Ramos (cell line): ENCODE measurements around the gene LRPAP1.

Experiments used
- in situ Hi-C: fragments of 300-500 bp; cut with MboI; formaldehyde crosslinking; loops from one replicate; pipeline ENCODE4 v1.14.3; 2022; ENCODE audit warnings: low sequenced_read_pairs; ENCODE audit not compliant: unreplicated experiment

Gene LRPAP1

DNA sequence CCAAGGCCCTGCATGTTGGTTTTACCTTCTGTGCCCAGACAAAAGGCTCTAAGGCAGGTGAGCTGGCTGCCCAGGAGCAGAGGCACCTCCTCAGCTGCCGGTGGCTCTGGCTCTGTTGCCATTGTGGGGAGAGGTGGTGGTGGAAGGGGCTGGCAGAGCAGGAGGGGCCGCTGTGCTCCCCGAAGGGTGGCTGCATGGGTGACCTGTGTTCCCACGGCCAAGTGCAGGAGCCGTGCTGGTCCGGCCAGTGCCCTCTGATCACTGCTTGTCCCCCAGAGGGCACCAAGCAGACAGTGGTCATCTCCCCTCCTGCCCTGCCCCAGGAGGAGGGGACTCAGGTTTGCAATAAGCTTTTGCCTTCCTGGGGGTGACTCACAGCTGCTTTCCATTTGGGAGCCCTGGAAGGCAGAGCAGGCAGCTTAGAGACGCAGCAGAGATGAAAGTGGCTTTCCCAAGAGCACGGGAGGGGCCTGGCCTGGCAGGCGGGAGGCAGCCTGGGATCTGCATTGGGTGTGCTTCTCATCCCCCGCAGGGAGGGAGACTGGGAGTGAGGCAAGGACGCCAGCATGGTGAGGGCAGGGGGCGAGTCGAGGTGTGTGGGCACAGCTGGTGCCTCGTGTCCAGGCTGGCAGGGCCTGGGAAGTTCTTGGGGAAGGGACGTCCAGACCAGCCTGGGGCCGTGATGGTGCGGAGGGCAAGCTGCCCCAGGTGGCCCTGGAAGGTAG, 40.4 kb downstream of the LRPAP1 start:
- in situ Hi-C loops: no loop called here

DNA sequence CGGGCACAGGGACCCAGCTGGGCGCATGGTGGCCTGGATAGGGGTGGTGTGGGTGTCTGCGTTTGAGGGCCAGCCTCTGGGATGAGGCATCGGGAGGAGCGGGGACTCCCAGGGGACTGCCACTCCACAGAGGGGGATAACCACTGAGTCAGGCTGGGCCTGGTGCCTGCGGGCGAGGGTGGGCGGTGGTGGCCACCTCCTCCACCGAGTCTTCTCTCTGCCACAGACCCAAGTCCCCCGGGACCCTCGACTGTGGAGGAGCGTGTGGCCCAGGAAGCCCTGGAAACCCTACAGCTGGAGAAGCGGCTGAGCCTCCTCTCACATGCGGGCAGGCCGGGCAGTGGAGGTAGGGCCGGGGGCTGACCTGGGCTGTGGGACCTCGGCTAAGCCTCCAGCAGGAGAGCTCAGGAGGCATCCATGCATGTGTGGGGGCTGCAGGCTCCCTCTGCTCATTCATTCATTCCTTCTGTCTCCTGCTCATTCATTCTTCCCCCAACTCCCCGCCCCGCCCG, 42.7 kb downstream of the LRPAP1 start:
- in situ Hi-C loops: no loop called here

DNA sequence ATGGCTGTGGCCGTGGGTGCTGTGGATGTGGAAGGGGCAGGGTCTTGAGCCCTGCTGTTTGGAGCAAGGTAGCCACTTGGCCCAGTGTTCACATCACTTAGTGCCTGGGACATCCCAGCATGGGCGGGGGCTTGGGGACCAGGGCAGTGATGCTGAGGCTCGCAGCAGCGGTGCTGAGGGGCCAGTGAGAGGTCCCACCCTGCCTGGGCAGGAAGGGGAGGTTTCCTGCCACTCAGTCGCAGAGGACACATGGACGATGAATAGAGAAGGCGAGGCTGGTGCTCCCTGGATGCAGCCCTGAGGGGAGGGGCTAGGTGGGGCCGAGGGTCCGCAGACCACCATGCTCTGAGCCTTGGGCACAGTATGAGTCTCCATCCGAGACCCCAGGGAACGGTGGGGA, 43.4 kb downstream of the LRPAP1 start:
- in situ Hi-C loops: no loop called here

DNA sequence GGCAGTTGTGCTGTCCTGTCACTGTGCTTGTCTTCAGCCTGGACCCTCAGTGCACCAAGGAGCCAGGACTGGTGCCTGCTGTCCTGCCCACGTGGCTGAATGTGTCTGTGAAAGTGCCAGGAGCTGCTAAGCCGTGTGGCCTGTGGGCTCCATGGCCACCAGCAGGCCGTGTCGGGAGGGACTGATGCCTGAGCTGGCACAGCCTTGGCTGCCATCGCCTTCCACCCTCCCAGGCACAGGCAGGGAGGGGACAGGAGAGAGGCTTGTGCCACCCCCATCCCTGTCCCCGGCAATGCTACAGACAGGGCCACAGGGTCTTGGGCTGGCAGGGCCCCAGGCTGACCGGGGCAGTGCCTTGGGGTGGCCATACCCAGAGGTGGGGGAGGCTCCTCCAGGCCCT, 44.4 kb downstream of the LRPAP1 start:
- in situ Hi-C loops: no loop called here

DNA sequence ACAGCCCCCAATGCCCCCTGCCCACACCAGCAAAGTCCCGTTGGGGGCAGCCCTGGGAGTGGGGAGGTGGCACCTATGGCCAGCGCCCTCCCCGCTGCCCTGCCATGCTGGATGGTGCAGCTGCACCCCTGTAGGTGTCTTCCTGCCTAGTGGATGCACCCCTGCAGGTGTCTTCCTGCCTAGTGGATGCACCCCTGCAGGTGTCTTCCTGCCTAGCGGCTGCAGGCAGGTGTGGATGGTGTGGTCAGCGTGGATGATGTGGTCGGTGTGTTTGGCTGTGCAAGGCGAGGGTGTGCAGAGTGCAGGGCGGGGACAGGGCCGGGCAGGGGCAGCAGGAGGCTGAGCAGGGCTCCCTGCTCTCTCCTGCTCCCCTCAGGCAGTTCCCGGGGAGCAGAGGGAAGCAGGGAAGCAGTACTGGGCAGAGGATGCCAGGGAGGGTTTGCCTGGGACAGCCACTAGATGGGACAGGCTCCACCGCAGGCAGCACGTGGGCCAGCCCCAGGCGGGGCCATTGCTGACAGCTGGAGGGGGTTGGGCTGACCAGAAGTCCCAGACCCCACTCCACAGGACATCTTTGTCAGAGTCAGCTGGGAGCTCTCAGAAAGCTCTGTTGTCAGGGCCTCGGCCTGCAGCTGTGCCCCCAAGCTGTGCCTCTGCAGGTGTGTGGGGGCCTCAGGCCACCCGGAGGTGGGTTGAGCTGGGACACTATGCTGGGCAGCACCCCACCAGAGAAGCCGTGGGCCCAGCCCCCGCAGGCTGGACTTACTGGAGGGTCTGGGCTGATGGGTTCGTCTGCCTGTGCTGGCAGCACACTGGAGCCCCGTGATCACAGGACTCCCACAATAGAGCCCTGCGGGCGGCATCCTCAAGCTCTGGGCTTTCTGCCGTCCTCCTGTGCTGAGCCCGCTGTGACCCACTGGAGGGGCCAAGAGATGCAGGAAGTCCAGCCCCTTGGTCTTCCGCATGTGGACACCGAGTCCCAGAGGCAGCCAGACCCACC, 45.4 kb downstream of the LRPAP1 start:
- in situ Hi-C loops: no loop called here

DNA sequence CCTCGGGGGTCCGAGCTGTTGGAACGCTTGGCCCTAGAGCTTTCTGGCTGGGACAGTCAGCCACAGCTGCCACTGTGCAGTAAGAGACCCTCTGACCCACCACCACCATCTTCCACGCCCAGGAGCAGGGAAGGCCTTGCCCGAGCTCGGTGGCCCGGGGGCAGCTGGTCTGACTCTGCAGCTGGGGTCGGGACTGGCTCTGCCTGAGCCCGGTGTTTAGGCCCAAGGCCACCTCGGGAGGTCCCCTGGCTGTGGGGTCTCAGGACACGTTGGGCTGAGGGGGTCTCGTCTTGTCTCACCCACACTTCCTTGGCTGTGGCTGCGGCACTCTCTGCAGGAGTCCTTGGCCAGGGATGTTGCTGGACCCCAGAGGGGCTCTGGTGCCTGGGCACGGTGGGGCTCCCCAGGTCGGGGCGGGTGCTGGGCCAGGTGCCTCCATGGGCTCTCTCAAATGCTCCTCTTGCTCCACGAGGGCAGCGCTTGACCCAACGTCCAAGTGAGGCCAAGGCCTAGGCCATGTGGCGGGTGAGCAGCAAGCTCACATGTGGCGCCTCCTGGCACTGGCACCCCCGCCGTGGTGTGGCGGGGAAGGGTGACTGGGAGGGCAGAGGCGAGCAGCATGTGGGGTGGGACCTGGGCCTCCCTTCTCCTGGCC, 46.2 kb downstream of the LRPAP1 start:
- in situ Hi-C loops: no loop called here

DNA sequence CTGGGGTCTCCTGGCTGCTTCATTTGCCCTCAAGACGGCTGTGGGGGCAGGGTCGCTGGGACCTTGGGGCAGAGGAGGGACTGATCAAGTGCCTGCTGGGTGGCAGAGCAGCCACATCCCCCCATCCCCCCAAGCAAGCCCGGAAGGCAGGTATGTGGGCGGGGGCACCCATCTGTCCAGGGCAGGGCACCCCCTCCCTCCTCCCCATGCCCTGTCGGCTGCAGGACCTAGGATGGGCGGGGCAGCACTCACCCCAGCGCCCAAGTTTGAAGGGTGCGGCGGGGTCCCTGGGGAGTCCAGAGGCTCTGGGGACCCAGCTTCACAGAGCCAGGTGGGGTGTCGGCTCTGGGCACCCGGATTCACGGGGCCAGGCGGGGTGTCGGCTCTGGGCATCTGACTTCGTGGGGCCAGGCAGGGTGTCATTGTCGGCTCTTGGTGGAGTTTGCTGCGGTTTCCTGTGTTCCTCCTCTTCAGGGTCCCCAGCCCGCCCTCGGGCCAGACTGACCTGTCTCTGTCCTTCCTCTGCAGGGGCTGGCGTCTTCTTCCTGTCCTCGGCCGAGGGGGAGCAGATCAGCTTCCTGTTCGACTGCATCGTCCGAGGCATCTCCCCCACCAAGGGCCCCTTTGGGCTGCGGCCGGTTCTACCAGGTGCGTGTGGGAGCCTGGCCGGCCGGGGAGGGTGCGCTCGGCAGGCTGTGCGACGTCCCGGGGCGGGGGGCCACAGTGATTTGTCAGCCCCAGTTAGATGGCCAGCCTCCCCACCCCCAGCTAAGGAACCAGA, 47.0 kb downstream of the LRPAP1 start:
- in situ Hi-C loops: no loop called here

DNA sequence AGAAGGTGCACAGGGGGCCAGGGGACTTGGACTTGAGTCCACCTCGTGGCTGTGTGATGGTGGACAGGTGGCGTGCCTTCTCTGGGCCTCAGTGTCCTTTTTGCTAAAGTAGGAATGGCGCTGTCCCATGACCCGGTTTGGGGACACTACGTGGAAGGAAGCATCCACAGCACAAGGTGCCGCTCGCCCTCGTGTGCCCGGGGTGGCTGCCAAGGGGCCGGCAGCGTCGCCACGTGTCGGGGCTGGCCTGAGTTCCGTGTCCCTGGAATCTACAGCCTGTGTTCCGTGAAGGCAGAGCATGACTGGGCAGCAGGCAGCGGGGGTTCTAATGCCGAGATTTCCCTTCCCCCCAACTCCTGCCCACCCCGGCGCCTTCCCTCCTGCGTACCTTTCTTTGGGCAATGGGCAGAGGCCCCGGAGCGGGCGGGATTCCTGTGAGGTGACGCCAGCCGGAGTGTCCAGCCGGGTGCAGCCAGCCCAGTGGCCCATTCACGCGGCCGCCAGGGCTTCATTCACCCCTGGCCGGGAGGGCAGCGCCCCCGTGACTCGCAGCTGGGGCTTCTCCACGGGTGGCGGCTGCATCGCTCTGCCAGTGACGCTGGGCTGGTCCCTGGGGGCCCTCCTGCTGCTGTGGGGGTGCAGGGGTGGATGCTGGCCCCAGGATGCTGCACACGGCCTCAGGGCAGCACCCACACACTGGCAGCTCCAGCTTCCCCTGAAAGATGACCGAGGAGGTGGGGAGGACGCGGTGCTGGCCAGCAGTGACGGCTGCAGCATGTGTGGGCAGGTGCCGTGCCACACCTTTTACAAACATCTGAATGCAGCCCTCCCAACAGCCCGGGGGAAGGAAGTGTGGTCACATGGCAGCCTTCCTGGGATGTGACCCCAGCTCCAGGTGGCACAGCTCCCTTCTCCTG, 47.9 kb downstream of the LRPAP1 start:
- in situ Hi-C loops: no loop called here

DNA sequence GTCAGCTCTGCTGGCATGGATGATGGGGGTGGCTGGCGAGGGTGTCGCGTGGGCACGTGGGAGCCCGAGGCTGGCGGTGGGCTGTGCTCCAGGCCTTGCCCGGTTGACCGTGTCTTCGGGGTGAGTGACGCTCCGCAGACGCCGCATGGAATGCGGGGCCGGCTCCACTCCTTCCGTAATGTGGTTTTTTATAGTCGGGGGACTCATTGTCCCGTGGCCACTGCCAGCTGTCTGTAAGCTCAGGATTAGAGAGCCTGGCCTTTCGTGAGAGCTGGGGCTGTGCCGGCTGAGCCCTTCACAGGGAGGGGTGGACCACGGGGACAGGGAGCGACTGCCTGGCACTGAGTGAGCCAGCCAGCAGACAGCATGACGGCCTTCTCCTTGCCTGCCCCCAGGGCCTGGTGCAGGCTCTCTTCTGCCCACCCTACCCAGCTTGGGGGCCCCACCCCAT, 48.7 kb downstream of the LRPAP1 start:
- in situ Hi-C loops: no loop called here

DNA sequence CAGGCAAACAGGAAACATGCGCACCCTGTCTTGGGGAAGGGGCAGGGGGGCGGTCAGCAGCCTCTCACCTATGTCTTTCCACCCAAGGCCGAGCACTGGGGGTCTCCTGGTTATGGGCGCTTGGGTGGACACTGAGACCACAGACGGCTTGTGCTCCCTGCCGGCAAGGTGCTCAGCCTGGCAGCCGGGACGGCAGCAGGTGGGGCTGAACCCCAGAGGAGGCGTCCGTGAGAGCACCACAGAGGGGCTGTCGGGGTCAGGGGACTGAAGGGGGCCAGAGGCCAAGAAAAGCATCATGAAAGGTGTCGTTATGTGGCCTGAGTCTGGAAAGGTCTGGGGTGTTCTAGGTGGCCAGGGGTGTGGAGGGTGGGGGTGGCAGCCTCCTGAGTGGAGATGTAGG, 49.5 kb downstream of the LRPAP1 start:
- in situ Hi-C loops: no loop called here

DNA sequence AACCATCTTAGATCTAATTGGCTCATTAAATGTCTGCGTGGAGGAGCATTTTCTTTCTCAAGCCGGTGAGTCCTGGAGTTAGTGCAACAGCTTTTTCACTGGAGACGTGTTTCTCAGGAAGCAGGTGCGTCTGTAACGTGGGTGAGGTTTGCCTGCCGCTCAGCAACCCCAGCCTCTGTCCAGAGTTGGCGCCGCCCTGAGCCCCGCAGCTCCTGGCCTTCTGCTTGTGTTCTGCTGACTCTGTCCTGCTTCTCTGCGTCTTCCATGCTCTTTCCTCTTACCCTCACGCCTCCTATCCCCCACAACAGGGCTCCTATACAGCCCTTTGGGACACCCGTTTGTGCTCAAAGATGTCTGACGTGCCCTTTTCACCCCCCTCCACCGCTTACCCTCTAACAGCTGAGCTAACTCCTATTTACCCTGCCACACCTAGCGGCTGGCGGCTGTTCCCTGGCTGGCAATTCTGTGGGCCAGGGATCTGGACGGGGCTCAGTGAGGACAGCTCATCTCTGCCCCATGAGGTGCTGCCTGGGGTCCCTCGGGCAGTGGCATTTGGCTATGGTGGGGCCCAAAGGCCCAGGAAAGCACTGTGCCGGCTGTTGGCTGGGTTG, 50.3 kb downstream of the LRPAP1 start:
- in situ Hi-C loops: no loop called here

DNA sequence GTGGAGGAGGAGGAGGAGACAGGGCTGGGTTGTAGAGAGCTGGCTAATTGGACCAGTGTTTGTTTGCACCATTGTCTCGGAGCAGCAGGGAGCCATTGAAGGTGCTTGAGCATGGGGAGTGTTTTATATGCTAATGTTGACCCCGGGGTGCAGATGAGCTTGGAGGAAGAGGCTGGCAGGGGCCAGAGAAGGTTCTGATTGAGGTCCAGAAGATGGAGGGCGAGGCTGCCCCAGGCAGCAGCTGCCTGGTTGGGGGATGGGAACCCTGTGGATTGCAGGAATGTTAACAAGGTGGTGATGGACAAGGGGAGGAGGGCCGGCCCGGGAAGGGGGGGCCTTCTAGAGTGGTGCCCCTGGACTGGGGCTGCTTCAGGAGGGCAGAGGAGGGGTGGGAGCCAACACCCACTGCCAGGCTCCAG, 51.1 kb downstream of the LRPAP1 start:
- in situ Hi-C loops: no loop called here

DNA sequence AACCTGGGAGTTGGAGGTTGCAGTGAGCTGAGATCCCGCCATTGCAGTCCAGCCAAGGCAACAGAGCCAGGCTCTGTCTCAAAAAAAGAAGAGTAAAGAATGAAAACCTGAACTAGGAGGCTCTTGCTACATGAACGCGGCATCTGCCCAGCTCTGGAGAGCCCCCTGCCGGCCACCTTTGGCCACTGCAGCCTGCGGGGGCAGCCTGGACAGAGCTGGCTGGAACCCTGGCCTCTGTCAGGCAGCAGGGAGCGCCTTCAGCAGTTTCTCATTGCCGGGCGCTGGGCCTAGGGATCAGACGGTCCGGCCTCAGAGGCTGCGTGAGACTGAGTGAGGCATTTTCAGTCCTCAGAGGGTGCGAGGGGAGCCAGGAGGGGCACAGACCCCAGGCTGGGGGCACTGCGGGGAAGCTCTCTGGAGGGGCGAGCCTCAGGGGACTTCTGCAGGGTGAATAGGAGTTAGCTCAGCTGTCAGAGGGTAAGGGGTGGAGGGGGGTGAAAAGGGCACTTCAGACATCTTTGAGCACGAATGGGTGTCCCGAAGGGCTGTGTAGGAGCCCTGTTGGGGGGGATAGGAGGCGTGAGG, 51.6 kb downstream of the LRPAP1 start:
- in situ Hi-C loops: no loop called here

DNA sequence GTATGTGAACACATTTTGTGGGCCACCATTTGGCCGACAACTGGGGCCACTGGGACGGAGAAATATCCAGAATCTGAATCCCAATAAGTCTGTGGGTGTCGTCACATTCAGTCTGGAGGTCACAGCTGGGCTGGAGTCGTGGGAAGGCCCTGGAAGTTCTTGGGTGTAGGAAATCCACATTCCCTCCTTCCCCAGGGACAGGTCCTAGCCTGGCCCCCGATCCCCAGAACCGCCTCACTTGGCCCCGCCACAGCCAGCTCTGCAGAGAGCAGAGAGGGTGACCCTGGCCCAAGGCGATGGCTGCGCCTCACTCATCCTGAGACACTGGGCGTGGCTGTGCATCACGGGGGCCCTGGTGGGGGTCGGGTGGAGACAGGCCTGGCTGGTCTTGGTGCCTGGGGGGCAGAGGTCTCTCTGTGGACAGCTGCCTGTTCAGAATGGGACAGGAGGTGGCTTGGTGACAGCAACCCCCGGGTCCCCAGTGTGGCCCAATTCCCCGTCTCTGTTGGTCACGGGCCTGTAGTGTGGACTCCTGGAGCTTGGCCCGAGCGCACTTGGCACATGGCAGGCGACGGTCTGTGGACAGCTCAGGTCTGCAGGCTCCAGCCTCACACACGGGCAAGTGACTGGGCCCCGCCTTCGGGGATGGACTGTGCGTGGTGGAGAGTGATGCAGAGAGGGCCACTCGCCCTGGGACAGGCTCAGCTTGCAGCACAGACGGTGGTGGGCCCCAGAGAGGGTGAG, 52.7 kb downstream of the LRPAP1 start:
- in situ Hi-C loops: no loop called here

DNA sequence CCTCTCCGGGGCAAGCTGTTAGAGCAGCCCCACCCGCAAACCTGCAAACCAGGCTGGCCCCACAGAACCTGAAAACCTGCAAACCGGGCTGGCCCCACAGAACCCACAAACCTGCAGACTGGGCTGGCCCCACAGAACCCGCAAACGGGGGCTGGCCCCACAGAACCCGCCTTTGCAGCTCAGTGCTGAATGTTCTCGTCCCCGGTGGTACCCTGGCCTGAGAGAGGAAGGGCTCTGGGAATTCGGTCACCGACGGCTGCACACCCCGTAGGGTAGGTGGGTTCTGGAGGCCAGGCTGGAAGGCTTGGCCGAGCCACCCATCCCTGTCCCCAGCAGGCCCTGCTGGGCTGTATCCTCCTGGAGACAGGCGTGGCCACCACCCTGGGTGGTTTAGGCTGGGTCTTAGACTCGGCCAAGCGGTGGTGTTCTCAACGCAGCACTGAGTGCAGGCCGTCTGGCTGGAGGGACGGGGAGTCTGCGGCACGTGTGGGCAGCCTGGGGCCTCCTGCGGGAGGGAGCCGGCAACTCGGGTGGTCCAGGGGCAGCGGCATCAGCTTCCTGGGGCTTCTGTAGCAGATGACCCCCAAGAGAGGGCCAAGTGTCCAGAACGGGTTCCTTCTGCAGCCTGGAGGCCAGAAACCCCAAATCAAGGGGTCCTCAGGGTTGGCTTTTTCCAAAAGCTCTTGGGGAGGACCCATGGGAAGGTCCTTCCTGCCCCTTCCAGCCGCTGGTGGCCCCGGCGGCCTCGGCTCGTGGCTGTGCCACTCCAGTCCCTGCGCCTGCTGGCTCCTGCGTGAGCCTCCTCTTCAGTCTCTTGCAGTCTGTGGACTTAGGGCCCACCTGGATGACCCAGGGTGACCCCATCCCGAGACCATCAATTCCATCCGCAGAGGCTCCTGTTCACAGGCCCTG, 53.5 kb downstream of the LRPAP1 start:
- in situ Hi-C loops: no loop called here

DNA sequence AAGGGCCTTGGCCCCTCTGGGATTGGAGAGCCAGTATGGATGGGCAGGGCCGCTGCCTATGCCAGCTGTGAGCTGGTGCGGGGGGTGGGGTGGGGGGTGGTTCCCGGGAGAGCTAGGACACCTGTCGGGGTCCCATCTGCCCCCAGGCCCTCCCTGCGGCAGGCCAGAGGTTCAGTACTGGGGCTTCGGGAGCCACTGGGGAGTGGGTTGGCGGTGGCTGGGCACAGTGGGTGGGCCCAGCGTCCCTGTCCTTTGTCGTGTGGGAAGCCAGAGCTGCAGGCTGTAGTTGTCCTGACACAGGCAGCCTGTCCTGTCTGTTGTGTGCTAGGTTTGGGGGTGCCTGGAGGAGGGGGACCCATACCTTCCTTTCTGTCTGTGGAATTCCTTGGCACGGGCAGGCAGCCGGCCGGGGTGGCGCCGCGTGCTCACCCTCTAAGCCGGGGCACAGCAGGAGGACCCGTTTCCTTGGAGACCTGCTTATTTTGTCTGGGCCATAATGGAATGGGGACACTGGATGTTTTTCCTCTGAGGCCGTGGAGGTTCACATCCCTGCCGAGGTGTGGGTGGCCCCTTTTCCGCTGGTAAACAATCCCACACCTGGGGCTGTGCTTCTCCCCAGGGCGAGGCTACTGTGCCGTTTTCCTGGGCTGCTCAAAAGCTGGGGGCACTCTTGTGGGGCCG, 54.3 kb downstream of the LRPAP1 start:
- in situ Hi-C loops: no loop called here
